ENCODE measurements around the gene LOC128125822.
"Not testable (repeated sequence)": the region's sequence is repeated elsewhere in the genome, so short reads cannot be mapped to it uniquely, and the experiment has no call there.

Gene LOC128125822

DNA sequence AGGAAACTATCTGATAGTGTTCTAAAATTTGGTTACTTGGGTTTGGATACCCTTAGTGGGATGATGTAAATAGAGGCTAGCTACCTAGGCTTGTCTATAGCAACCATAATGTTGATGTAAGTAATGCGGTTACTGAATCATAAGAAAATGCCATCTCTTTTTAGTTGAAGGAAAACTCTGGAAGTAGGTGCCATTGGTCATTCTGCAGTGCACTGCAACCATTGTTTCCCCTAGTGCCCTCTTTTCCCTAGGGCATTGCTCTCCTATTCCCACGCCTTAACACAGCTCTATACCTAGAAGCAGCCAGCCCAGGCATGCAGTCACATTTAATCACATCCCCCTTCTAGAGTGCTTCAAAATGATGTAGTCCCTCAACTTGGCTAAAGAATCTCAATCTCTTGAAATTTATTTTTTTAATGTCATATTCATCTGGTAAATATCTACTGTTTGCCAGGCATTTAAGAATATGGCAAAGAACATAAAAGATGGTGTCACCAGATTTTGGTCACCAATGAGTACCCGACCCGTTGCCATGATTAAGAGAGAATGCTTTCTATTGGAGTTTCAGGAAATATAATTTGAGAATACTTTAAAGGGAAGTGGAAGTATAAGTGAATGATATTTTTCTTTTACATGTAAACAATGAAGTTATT is 10.4 kb downstream of the LOC128125822 start:
- DNase-seq (ENCODE audit: low read depth): no peak

- no peak for DNase-seq (ENCODE audit: low read depth)
Observed at GRCh38 chr6:63584125-63584514, 11.8 kb downstream of the LOC128125822 start.

- DNase-seq (ENCODE audit: low read depth): no peak
Observed at GRCh38 chr6:63584566-63584965, 12.3 kb downstream of the LOC128125822 start.

- not testable (repeated sequence) for DNase-seq (ENCODE audit: low read depth)
Observed at GRCh38 chr6:63585652-63586051, 13.4 kb downstream of the LOC128125822 start.

- no peak for DNase-seq (ENCODE audit: low read depth)
Observed at GRCh38 chr6:63589952-63590411, 17.7 kb downstream of the LOC128125822 start.

DNA sequence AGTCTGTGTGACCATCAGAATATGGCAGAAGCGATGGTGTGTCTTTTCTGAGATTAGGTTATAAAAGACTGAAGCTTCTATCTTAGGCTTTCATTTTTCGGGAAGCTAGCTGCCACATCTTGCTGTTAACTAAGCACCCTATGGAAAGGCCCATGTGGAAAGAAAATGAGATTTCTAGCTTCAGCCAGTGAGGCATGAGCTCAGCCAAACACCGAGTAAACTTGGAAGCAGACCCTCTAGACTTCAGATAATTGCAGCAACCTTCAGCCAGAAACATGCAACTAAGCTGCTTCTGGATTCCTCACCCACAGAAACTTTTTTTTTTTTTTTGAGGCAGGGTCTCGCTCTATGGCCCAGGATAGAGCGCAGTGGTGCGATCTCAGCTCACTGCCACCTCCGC is 20.6 kb downstream of the LOC128125822 start:
- no peak for DNase-seq (ENCODE audit: low read depth)

- no peak for DNase-seq (ENCODE audit: low read depth)
Observed at GRCh38 chr6:63597141-63598048, 25.1 kb downstream of the LOC128125822 start.

GRCh38 chr6:63598049-63599036 is 26.1 kb downstream of the LOC128125822 start:
- DNase-seq (ENCODE audit: low read depth): peak; percentile 60

GRCh38 chr6:63599243-63599642 is 27.0 kb downstream of the LOC128125822 start:
- no peak for DNase-seq (ENCODE audit: low read depth)

GRCh38 chr6:63600136-63600535 is 27.9 kb downstream of the LOC128125822 start:
- DNase-seq (ENCODE audit: low read depth): no peak

- DNase-seq (ENCODE audit: low read depth): no peak
Observed at GRCh38 chr6:63609231-63609630, 37.0 kb downstream of the LOC128125822 start.

DNA sequence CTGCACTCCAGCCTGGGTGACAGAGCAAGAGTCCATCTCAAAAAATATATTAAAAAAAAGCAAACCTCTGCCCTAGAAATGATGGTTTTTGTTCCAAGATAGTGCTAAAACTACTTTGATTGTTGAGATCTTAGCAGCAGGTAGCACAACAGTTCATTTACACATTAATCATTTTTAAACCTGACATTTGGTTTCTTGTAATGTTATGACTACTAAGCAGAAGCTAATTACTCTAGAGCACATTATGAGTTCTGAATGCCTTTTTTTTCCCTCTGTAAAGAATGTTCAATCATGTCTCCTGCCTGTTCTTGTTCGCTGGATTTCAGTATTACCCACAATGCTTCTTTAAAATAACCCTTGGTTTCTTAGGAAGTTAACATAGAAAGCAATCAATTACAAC is 38.7 kb downstream of the LOC128125822 start:
- DNase-seq (ENCODE audit: low read depth): no peak

- DNase-seq (ENCODE audit: low read depth): no peak
Observed at GRCh38 chr6:63611560-63611959, 39.3 kb downstream of the LOC128125822 start.

GRCh38 chr6:63615590-63615989 is 43.3 kb downstream of the LOC128125822 start:
- DNase-seq (ENCODE audit: low read depth): no peak
